HEK293 (cell line): Measurements from ENCODE around the gene ARHGAP25.

ENCODE experiments used
- CTCF ChIA-PET: fragments of 350-600 bp; formaldehyde crosslinking; extraction: SDS; loops from one replicate; lab custom pipeline; 2021; ENCODE audit warnings: antibody characterized with exemption; lab: Yijun Ruan, JAX
- POLR2A ChIA-PET: fragments of 300-600 bp; formaldehyde crosslinking; extraction: SDS; loops from one replicate; lab custom pipeline; 2020; ENCODE audit warnings: antibody characterized with exemption, inconsistent platforms; lab: Yijun Ruan, JAX
- H3K27ac ChIP-seq: fragments of 200-500 bp; sonication (Bioruptor generic); 2 replicates; pipeline ENCODE4 v1.5.1; 2014; ENCODE audit warnings: low read depth, low read length, control low read depth, inconsistent platforms; ENCODE audit errors: extremely low read depth
- H3K36me3 ChIP-seq, 2 experiments: fragments of 200-500 bp in 1 of 2; sonication (Bioruptor generic) in 1 of 2; 1 replicate in 1 of 2; 2 replicates in 1 of 2; pipeline ENCODE4 v1.5.1; 2014 to 2017; ENCODE audit warnings: inconsistent platforms in 2 of 2, low read length in 2 of 2; ENCODE audit not compliant: control insufficient read depth in 2 of 2, insufficient read depth in 1 of 2
- H3K4me1 ChIP-seq: fragments of 200-500 bp; sonication (Bioruptor generic); 2 replicates; pipeline ENCODE4 v1.5.1; 2014; ENCODE audit warnings: mild to moderate bottlenecking, low read length, inconsistent platforms; ENCODE audit not compliant: control insufficient read depth, insufficient read depth
- H3K4me3 ChIP-seq: 2 replicates; pipeline ENCODE4 v1.5.1; 2011; ENCODE audit warnings: low read depth, mild to moderate bottlenecking, control low read depth, low read length, moderate library complexity
- H3K9me3 ChIP-seq: fragments of 200-500 bp; sonication (Bioruptor generic); 2 replicates; pipeline ENCODE4 v1.5.1; 2014; ENCODE audit warnings: low read depth, low read length, inconsistent platforms; ENCODE audit not compliant: control insufficient read depth, insufficient read depth
- GLI4 ChIP-seq: fragments of 450-650 bp; formaldehyde crosslinking; IDR thresholded peaks from 2 replicates; pipeline ENCODE4 v1.5.1; 2016; ENCODE audit warnings: missing biosample characterization, missing genetic modification characterization
- HOXD13 ChIP-seq: sonication (generic); formaldehyde crosslinking; IDR thresholded peaks from 2 replicates; pipeline ENCODE4 v1.8.0; 2022; ENCODE audit warnings: missing genetic modification reagents, borderline replicate concordance
- MEIS1 ChIP-seq: sonication (generic); formaldehyde crosslinking; IDR thresholded peaks from 2 replicates; pipeline ENCODE4 v1.8.1; 2022; ENCODE audit warnings: missing genetic modification reagents, mild to moderate bottlenecking, borderline replicate concordance
- PRDM10 ChIP-seq: fragments of 450-650 bp; formaldehyde crosslinking; IDR thresholded peaks from 2 replicates; pipeline ENCODE4 v1.5.1; 2016; ENCODE audit warnings: missing biosample characterization, missing genetic modification characterization
- REST ChIP-seq: fragments of 450-650 bp; formaldehyde crosslinking; IDR thresholded peaks from 2 replicates; pipeline ENCODE4 v1.5.1; 2016; ENCODE audit warnings: missing biosample characterization, missing genetic modification characterization
- SP3 ChIP-seq: fragments of 450-650 bp; formaldehyde crosslinking; IDR thresholded peaks from 2 replicates; pipeline ENCODE4 v1.5.1; 2016; ENCODE audit warnings: missing biosample characterization, missing genetic modification characterization
- TRIM28 ChIP-seq: IDR thresholded peaks from 2 replicates; pipeline ENCODE4 v1.6.1; 2011; ENCODE audit warnings: low read length, control low read depth, borderline replicate concordance
- ZBTB20 ChIP-seq: fragments of 450-650 bp; formaldehyde crosslinking; IDR thresholded peaks from 2 replicates; pipeline ENCODE4 v1.5.1; 2016; ENCODE audit warnings: missing biosample characterization, missing genetic modification characterization
- ZBTB21 ChIP-seq: fragments of 450-650 bp; formaldehyde crosslinking; IDR thresholded peaks from 2 replicates; pipeline ENCODE4 v1.5.1; 2017; ENCODE audit warnings: missing biosample characterization, missing genetic modification characterization
- ZNF140 ChIP-seq: fragments of 450-650 bp; formaldehyde crosslinking; IDR thresholded peaks from 2 replicates; pipeline ENCODE4 v1.5.1; 2016; ENCODE audit warnings: missing biosample characterization, missing genetic modification characterization
- ZNF18 ChIP-seq: fragments of 450-650 bp; formaldehyde crosslinking; IDR thresholded peaks from 2 replicates; pipeline ENCODE4 v1.5.1; 2016; ENCODE audit warnings: missing biosample characterization, missing genetic modification characterization
- ZNF211 ChIP-seq: fragments of 450-650 bp; formaldehyde crosslinking; IDR thresholded peaks from 2 replicates; pipeline ENCODE4 v1.5.1; 2016; ENCODE audit warnings: low read depth, missing biosample characterization, missing genetic modification characterization
- ZNF354C ChIP-seq: fragments of 450-650 bp; formaldehyde crosslinking; IDR thresholded peaks from 2 replicates; pipeline ENCODE4 v1.5.1; 2016; ENCODE audit warnings: missing biosample characterization, missing genetic modification characterization, low read depth, borderline replicate concordance
- ZNF423 ChIP-seq: fragments of 450-650 bp; formaldehyde crosslinking; IDR thresholded peaks from 2 replicates; pipeline ENCODE4 v1.5.1; 2016; ENCODE audit warnings: missing biosample characterization, missing genetic modification characterization
- ZNF558 ChIP-seq: fragments of 450-650 bp; formaldehyde crosslinking; IDR thresholded peaks from 2 replicates; pipeline ENCODE4 v1.5.1; 2016; ENCODE audit warnings: missing biosample characterization, missing genetic modification characterization
- ZNF610 ChIP-seq: fragments of 450-650 bp; formaldehyde crosslinking; IDR thresholded peaks from 2 replicates; pipeline ENCODE4 v1.5.1; 2016; ENCODE audit warnings: missing biosample characterization, missing genetic modification characterization, borderline replicate concordance
- ZNF692 ChIP-seq: fragments of 450-650 bp; formaldehyde crosslinking; IDR thresholded peaks from 2 replicates; pipeline ENCODE4 v1.5.1; 2016; ENCODE audit warnings: missing biosample characterization, missing genetic modification characterization
- ZSCAN23 ChIP-seq: fragments of 450-650 bp; formaldehyde crosslinking; IDR thresholded peaks from 2 replicates; pipeline ENCODE4 v1.5.1; 2016; ENCODE audit warnings: missing biosample characterization, missing genetic modification characterization
- ZSCAN4 ChIP-seq: fragments of 450-650 bp; formaldehyde crosslinking; IDR thresholded peaks from 2 replicates; pipeline ENCODE4 v1.5.1; 2017; ENCODE audit warnings: missing biosample characterization, missing genetic modification characterization

The ARHGAP25 gene

GRCh38 chr2:68835621-68836020, 101.0 kb downstream of the ARHGAP25 start:
- Histone ChIP-seq H3K4me3 (no peak overlapping the region), H3K9me3 (no peaks in the 10 kb centered on the region), H3K36me3 (no peaks in the 10 kb centered on the region), H3K4me1 (no peaks in the 10 kb centered on the region; the same call in 1 of the 2 replicates), H3K27ac (no peak overlapping the region)
- TF ChIP-seq ZSCAN23 (tag by site-specific recombination) = no peak
- TF ChIP-seq HOXD13 (CRISPR knock-in tag) = no peak
- no peak for TF ChIP-seq SP3
- no peak for TF ChIP-seq ZNF354C
- TF ChIP-seq ZNF423 (tag by site-specific recombination) = no peak
- no peak for TF ChIP-seq ZNF558 (tag by site-specific recombination)
- TF ChIP-seq REST (tag by site-specific recombination) = no peak
- no peak for TF ChIP-seq MEIS1 (CRISPR knock-in tag)
- no peak for TF ChIP-seq GLI4 (tag by site-specific recombination)
- TF ChIP-seq ZNF140 (tag by site-specific recombination) = no peak
- no peak for TF ChIP-seq ZNF211 (tag by site-specific recombination)
- TF ChIP-seq ZNF610 = no peak
- TF ChIP-seq ZBTB21 = no peak
- ChIA-PET POLR2A (interaction anchor here (0.9 kb wide), 1 partner anchor 84 kb away, joined by 3 read pairs; no protein-coding TSS in a partner anchor), CTCF (interaction anchor here (1.1 to 10.0 kb wide), 10 partner anchors 9 to 372 kb away, joined by 3 to 130 read pairs (median 6); no protein-coding TSS in a partner anchor)

GRCh38 chr2:68837164-68837860, 102.7 kb downstream of the ARHGAP25 start:
- Histone ChIP-seq H3K36me3 (no peaks in the 10 kb centered on the region), H3K27ac (no peak overlapping the region), H3K4me1 (no peaks in the 10 kb centered on the region), H3K4me3 (no peak overlapping the region), H3K9me3 (no peaks in the 10 kb centered on the region)
- POLR2A ChIA-PET = no interaction called here
- no peak for TF ChIP-seq ZNF558 (tag by site-specific recombination)
- peak; percentile 68; the same call in 1 of the 2 replicates for TF ChIP-seq ZNF18 (tag by site-specific recombination)
- CTCF ChIA-PET = interaction anchor here (0.6 to 10.0 kb wide), 28 partner anchors 8 to 374 kb away, joined by 3 to 130 read pairs (median 5); no protein-coding TSS in a partner anchor

- ChIA-PET POLR2A (no interaction called here), CTCF (interaction anchor here (0.6 to 10.0 kb wide), 18 partner anchors 9 to 374 kb away, joined by 3 to 130 read pairs (median 4); no protein-coding TSS in a partner anchor)
- Histone ChIP-seq H3K4me3 (no peak overlapping the region), H3K27ac (no peak overlapping the region), H3K36me3 (no peaks in the 10 kb centered on the region), H3K9me3 (no peaks in the 10 kb centered on the region), H3K4me1 (no peaks in the 10 kb centered on the region)
- TF ChIP-seq PRDM10 = peak; percentile 55
- TF ChIP-seq ZNF692 (tag by site-specific recombination) = peak; percentile 39; the same call in 1 of the 2 replicates
- no peak for TF ChIP-seq ZSCAN4 (tag by site-specific recombination)
- no peak for TF ChIP-seq ZBTB20 (tag by site-specific recombination)
- TF ChIP-seq TRIM28 = no peak
Measured at GRCh38 chr2:68837861-68838341, 103.3 kb downstream of the ARHGAP25 start.
